NK-92 treated with Interleukin-12 subunit alpha and Interleukin-12 subunit beta, amount 100 ng/mL, for 24 hours (cell line): Measurements from ENCODE around the gene VSX1.

ENCODE experiments used
- DNase-seq: peaks from one replicate; lab custom pipeline; 2025; lab: John Stamatoyannopoulos, UW

Gene VSX1

GRCh38 chr20:25065625-25066338 is 16.2 kb downstream of the VSX1 start:
- DNase-seq, result peak; percentile 11

DNA sequence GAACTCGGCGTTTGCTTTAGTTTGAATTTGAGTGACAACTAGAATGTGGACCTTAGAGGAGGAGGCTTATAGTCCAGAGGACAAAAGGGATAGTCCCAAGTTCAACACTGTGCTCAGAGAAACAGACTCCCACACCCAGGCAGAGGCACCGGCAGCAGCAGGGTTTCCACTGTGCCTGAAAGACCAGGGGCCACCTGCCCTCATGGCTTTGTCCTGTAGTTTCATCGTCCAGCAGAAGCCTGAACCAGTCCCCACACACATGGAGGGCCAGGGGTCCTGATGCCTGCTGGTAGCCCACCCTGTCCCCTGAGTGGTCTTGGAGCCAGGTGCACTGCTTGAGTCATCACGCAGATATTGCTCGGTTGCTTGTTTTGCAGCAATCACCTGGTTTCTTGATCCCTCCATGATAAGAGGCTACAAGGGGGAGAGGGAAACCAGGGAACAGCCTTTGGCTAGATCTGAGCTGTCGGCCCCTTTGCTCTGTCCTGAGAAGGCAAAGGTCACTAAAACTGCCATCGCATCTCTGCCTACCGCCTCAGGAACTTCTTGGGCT is 16.8 kb downstream of the VSX1 start:
- DNase-seq, result no peak

GRCh38 chr20:25064561-25065071 is 17.3 kb downstream of the VSX1 start:
- no peak for DNase-seq

DNA sequence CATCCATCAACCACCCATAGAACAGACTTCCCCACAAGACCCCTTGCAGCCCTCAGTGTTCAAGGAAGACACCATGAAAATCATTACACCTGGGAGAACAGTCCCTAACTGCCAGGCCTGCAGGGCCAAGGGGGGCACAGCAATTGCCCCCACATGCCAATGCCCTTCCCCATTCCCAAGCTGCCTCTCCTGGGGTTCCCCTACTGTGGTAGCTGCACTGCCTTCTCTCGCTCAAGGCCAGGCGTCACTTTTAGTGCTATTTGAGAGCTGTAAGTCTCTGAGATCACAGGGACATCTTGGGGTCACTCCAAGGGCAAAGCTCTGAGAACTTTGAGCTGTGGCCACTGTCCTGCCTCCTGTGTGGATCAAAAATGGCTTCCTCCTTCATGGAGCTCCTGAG is 18.0 kb downstream of the VSX1 start:
- no peak for DNase-seq

- DNase-seq, result no peak
Measured at GRCh38 chr20:25063546-25063945, 18.4 kb downstream of the VSX1 start.

DNA sequence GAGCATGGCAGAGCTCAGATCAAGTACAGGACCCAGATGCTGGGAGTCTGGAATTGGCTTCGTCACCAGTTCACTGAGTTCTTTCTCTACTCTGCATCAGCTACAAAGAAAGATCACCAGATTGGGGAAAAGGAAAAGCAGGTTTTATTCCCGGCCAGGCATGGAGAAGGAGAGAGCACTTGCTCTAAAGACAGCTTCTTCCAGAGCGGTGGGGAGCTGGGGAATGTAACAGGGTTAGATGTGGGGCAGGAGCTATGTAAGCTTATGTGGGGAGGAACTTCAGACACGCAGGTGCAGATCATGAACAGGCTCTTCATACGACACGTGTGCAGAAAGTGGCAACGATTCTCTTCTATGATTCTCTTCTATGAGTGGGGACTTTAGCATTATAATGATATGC is 19.1 kb downstream of the VSX1 start:
- no peak for DNase-seq

DNA sequence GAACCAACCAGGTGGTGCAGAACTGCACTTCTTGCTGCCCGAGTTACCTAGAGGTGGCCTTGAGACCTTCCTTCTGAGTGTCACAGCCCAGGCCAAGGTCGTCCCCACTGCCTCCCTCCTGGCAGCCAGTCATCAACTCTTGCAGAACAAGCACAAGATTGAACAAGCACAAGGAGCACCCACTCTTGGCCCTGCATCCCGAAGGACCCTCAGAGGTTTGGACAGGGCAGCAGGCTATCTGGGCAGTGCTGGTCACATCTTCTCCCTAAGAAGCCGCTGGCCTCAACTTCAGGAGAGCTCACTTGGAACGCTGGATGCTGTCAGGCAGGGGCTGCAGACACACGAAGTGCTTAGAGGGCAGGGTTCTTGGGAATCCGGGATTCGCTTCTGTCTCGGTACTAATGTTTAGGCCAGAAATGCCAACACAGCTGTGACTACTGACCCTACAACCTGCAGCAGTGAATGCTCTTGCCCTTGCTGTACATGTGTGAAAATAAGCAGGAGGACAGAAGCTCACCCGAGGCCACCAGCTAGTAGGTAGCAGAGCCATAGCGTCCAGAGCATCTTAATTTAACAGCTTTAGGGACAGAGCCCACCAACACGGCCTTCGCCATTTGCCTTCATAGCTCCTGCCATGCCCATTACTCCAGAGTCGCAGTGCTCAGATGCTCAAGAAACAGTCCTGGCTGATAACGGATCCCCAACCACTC is 20.0 kb downstream of the VSX1 start:
- no peak for DNase-seq

DNA sequence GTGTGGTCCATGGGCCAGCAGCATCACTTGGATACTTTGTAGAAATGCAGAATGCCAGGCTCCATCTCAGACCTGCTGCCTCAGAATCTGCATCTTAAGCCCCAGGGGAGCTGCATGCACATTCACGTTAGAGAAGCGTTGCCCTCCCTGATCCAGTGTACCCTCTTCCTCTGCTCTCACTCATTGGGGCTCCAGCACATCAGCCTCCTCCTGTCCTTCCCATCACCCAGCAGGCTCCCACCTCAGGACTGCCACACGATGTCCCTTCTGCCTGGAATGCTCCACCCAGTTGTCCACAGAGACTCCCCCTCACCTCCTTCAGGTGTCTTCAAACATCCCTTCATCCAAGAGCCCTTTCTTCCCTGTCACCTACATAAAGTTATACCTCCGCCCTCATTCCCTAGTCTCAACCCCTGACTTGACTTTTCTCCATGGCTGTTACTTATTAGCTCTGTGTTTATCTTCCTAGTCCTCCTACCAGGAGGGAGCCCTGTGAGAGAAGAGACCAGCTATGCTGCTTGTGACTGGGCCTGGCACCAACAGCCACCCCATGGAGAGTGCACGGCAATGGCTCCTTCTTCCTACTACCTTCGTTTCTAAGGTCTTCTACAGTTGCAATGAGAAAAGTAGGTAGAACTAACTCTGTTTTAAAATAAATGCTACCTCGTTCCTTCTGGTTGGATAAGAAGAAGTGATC is 20.7 kb downstream of the VSX1 start:
- no peak for DNase-seq

DNA sequence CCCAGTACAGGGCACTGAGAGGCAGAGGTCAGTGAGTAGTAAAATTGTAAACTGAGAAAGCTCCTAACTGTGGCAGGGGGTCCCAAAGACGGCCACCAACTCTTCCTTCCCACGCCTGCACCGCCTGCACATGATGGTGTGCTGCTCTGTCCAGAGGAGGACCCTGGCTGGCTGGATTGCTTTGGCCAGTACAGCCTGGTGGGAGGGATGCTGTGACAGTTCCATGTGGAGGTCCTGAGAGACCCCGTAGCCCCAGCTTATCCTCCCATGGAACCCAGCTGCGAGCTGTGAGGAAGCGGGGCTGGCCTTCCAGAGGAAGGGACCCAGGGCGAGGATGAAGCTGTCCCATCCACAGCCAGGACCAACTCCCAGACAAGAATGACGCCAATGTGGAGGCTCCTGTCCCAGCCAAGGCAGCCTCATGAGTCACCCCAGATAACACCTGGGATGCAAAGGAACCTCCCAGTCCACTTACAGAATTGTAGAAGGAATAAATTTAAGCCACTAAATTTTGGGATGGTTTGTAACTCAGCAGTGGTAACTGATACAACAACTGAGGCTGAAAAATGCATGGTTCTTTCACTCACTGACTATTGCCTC is 22.0 kb downstream of the VSX1 start:
- DNase-seq, result no peak

GRCh38 chr20:25058847-25059810 is 22.8 kb downstream of the VSX1 start:
- DNase-seq, result no peak

- peak; percentile 64 for DNase-seq
Measured at GRCh38 chr20:25058051-25058846, 23.7 kb downstream of the VSX1 start, which contains the start of gene ACSS1. ACSS1 (minus strand) TSS chr20:25058139; CDS start chr20:25058102, 37 bp downstream.

- DNase-seq, result peak; percentile 76
Measured at GRCh38 chr20:25057234-25058050, 24.5 kb downstream of the VSX1 start.

DNA sequence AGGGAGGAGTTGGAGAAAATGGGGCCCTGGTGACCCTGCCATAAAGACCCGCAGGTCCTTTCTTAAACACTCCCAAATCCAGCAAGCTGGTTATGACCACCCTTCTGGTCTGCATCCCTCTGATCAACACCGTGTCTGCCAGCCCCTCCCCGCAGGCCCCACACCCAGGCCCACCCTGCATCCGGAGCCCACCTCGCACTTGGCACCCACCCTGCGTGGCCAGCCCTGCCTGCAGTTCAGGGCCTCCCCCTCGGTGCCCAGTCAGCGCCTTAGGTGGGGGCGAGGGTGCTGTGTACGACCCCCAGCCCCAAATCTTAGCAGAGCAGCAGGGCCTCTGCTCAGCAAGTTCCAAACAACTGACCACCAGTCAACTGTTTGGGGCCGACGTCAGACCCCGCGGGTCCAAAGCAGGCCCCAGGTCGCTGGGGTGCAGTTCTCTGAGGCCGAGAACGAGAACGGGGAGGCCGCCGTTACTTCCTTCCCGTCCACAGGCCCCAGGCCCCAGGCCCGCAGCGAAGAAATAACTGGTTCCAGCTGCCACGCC is 25.2 kb downstream of the VSX1 start:
- no peak for DNase-seq

GRCh38 chr20:25055711-25056495 is 26.0 kb downstream of the VSX1 start:
- no peak for DNase-seq

DNA sequence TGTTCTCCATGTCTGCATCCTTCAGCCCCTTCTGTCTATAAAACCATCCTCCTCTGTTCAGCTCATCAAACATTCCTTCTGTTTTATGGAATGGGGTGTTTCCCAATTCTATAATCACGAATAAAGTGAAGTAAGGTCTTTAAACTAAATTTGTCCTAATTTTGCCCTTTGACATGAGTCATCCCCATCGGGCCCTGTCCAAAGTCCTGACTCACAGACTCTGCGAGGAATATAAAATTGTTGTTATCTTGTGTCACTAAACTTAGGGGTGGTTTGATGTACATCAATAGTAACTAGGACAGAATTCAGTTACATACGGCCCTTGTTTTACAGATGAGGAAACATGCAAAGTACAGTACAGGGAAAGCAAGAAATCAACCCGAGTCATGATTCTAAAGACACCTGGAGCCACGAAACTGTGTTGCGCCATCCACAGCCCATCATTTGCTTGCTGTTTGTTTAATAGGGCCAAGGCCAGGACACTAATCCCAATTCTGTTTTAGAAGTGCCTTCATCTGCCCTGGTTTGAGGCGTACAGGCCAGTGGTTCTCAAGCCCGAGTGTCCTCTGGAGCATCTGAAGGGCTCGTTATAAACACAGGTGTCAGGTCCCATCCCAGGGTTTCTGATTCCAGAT is 26.8 kb downstream of the VSX1 start:
- no peak for DNase-seq

DNA sequence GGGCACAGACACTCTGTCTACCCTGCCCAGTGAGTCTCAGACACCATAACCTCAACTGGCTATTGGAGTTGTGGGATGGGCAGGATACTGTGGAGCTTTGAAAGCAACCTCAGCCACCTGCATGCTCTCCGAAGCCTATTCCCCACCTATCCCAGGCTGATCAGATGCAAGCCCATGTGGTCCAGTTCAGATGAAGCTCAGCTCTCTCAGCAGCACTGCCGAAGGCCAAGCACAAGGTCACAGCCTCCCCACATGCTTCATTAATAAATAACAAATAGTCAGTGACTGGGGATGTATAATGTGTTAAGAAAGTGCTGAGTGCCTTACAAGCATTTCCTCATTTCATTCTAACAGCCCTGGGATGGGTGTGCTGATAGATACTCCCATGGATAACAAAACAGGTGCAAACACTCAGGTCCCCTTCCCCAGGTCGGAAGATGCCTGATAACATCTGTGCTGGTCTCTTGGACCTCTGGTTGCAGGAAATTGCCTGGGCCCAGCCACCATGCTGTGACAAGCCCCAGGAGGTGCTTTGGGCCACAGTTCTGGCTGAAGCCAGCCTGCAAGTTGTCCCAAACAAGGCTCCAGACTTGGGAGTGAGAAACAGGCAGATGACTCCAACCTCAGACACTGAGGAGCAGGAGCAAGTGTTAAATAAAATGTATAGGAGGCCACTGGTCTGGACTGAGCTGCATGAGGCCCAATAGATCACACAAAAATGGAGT is 27.7 kb downstream of the VSX1 start:
- no peak for DNase-seq
